ENCODE data around the gene CCL7.

CCL7 gene

GRCh38 chr17:34300652-34301370 lies 30.8 kb downstream of the CCL7 start:
- Histone ChIP-seq H3K36me3 (ENCODE audit: control insufficient read depth in 5 of 5, insufficient read depth in 5 of 5, low read length in 5 of 5) (no peaks in the 10 kb centered on the region), H3K27me3 (ENCODE audit: control insufficient read depth in 5 of 5, insufficient read depth in 4 of 5, low read length in 5 of 5) (peaks cover 0 to 3% (median 0%) of the 10 kb centered on the region in 5 donors), H3K4me1 (ENCODE audit: control insufficient read depth in 5 of 5, insufficient read depth in 5 of 5, low read length in 5 of 5) (peaks cover 4 to 34% (median 16%) of the 10 kb centered on the region in 5 donors), H3K4me3 (ENCODE audit: low read depth in 1 of 5, low read length in 5 of 5) (no peak overlapping the region), H3K9me3 (ENCODE audit: control insufficient read depth in 5 of 5, low read length in 5 of 5) (no peaks in the 10 kb centered on the region), H3K27ac (ENCODE audit: low read depth, low read length) (peak overlapping the region; percentile 15), H3K9ac (ENCODE audit: low read length in 5 of 5) (no peak overlapping the region)

- no peaks in the 10 kb centered on the region for H3K36me3 ChIP-seq (ENCODE audit: control insufficient read depth in 5 of 5, insufficient read depth in 5 of 5, low read length in 5 of 5)
- no peaks in the 10 kb centered on the region for H3K9me3 ChIP-seq (ENCODE audit: control insufficient read depth in 5 of 5, low read length in 5 of 5)
- H3K27me3 ChIP-seq (ENCODE audit: control insufficient read depth in 5 of 5, insufficient read depth in 4 of 5, low read length in 5 of 5): peaks cover 0 to 3% (median 0%) of the 10 kb centered on the region in 5 donors
- H3K27ac ChIP-seq (ENCODE audit: low read depth, low read length): no peak overlapping the region
- no peak overlapping the region for H3K9ac ChIP-seq (ENCODE audit: low read length in 5 of 5)
- H3K4me3 ChIP-seq (ENCODE audit: low read depth in 1 of 5, low read length in 5 of 5): no peak overlapping the region
- H3K4me1 ChIP-seq (ENCODE audit: control insufficient read depth in 5 of 5, insufficient read depth in 5 of 5, low read length in 5 of 5): peaks cover 4 to 45% (median 22%) of the 10 kb centered on the region in 5 donors
These were observed 32.0 kb downstream of the CCL7 start for GRCh38 chr17:34301986-34302385.

- Histone ChIP-seq H3K4me1 (ENCODE audit: control insufficient read depth in 5 of 5, insufficient read depth in 5 of 5, low read length in 5 of 5) (peaks cover 4 to 52% (median 28%) of the 10 kb centered on the region in 5 donors), H3K27me3 (ENCODE audit: control insufficient read depth in 5 of 5, insufficient read depth in 4 of 5, low read length in 5 of 5) (peaks cover 0 to 3% (median 0%) of the 10 kb centered on the region in 5 donors), H3K36me3 (ENCODE audit: control insufficient read depth in 5 of 5, insufficient read depth in 5 of 5, low read length in 5 of 5) (no peaks in the 10 kb centered on the region), H3K9ac (ENCODE audit: low read length in 5 of 5) (no peak overlapping the region), H3K27ac (ENCODE audit: low read depth, low read length) (no peak overlapping the region), H3K9me3 (ENCODE audit: control insufficient read depth in 5 of 5, low read length in 5 of 5) (no peaks in the 10 kb centered on the region), H3K4me3 (ENCODE audit: low read depth in 1 of 5, low read length in 5 of 5) (no peak overlapping the region)
These were observed 32.6 kb downstream of the CCL7 start for GRCh38 chr17:34302636-34303035.

GRCh38 chr17:34303606-34304005 lies 33.6 kb downstream of the CCL7 start:
- H3K9ac ChIP-seq (ENCODE audit: low read length in 5 of 5): no peak overlapping the region
- no peak overlapping the region for H3K27ac ChIP-seq (ENCODE audit: low read depth, low read length)
- no peaks in the 10 kb centered on the region for H3K36me3 ChIP-seq (ENCODE audit: control insufficient read depth in 5 of 5, insufficient read depth in 5 of 5, low read length in 5 of 5)
- H3K9me3 ChIP-seq (ENCODE audit: control insufficient read depth in 5 of 5, low read length in 5 of 5): no peaks in the 10 kb centered on the region
- no peak overlapping the region for H3K4me3 ChIP-seq (ENCODE audit: low read depth in 1 of 5, low read length in 5 of 5)
- H3K27me3 ChIP-seq (ENCODE audit: control insufficient read depth in 5 of 5, insufficient read depth in 4 of 5, low read length in 5 of 5): peaks cover 0 to 1% (median 0%) of the 10 kb centered on the region in 5 donors
- H3K4me1 ChIP-seq (ENCODE audit: control insufficient read depth in 5 of 5, insufficient read depth in 5 of 5, low read length in 5 of 5): peaks cover 4 to 59% (median 36%) of the 10 kb centered on the region in 5 donors

GRCh38 chr17:34305061-34305460 lies 35.0 kb downstream of the CCL7 start:
- Histone ChIP-seq H3K9ac (ENCODE audit: low read length in 5 of 5) (no peak overlapping the region), H3K27me3 (ENCODE audit: control insufficient read depth in 5 of 5, insufficient read depth in 4 of 5, low read length in 5 of 5) (no peaks in the 10 kb centered on the region), H3K4me1 (ENCODE audit: control insufficient read depth in 5 of 5, insufficient read depth in 5 of 5, low read length in 5 of 5) (peaks cover 3 to 54% (median 32%) of the 10 kb centered on the region in 5 donors), H3K27ac (ENCODE audit: low read depth, low read length) (no peak overlapping the region), H3K36me3 (ENCODE audit: control insufficient read depth in 5 of 5, insufficient read depth in 5 of 5, low read length in 5 of 5) (no peaks in the 10 kb centered on the region), H3K4me3 (ENCODE audit: low read depth in 1 of 5, low read length in 5 of 5) (no peak overlapping the region), H3K9me3 (ENCODE audit: control insufficient read depth in 5 of 5, low read length in 5 of 5) (no peaks in the 10 kb centered on the region)

- H3K9me3 ChIP-seq (ENCODE audit: control insufficient read depth in 5 of 5, low read length in 5 of 5): no peaks in the 10 kb centered on the region
- no peaks in the 10 kb centered on the region for H3K36me3 ChIP-seq (ENCODE audit: control insufficient read depth in 5 of 5, insufficient read depth in 5 of 5, low read length in 5 of 5)
- no peak overlapping the region for H3K4me3 ChIP-seq (ENCODE audit: low read depth in 1 of 5, low read length in 5 of 5)
- peaks cover 3 to 49% (median 32%) of the 10 kb centered on the region in 5 donors for H3K4me1 ChIP-seq (ENCODE audit: control insufficient read depth in 5 of 5, insufficient read depth in 5 of 5, low read length in 5 of 5)
- no peak overlapping the region for H3K9ac ChIP-seq (ENCODE audit: low read length in 5 of 5)
- H3K27ac ChIP-seq (ENCODE audit: low read depth, low read length): no peak overlapping the region
- H3K27me3 ChIP-seq (ENCODE audit: control insufficient read depth in 5 of 5, insufficient read depth in 4 of 5, low read length in 5 of 5): no peaks in the 10 kb centered on the region
These were observed 35.6 kb downstream of the CCL7 start for GRCh38 chr17:34305606-34306005.

GRCh38 chr17:34306466-34306865 lies 36.4 kb downstream of the CCL7 start:
- Histone ChIP-seq H3K27me3 (ENCODE audit: control insufficient read depth in 5 of 5, insufficient read depth in 4 of 5, low read length in 5 of 5) (no peaks in the 10 kb centered on the region), H3K27ac (ENCODE audit: low read depth, low read length) (no peak overlapping the region), H3K4me1 (ENCODE audit: control insufficient read depth in 5 of 5, insufficient read depth in 5 of 5, low read length in 5 of 5) (peaks cover 0 to 43% (median 26%) of the 10 kb centered on the region in 5 donors), H3K9me3 (ENCODE audit: control insufficient read depth in 5 of 5, low read length in 5 of 5) (no peaks in the 10 kb centered on the region), H3K36me3 (ENCODE audit: control insufficient read depth in 5 of 5, insufficient read depth in 5 of 5, low read length in 5 of 5) (no peaks in the 10 kb centered on the region), H3K9ac (ENCODE audit: low read length in 5 of 5) (no peak overlapping the region), H3K4me3 (ENCODE audit: low read depth in 1 of 5, low read length in 5 of 5) (no peak overlapping the region)

GRCh38 chr17:34307110-34307509 lies 37.1 kb downstream of the CCL7 start:
- H3K9ac ChIP-seq (ENCODE audit: low read length in 5 of 5): no peak overlapping the region
- H3K27me3 ChIP-seq (ENCODE audit: control insufficient read depth in 5 of 5, insufficient read depth in 4 of 5, low read length in 5 of 5): no peaks in the 10 kb centered on the region
- H3K9me3 ChIP-seq (ENCODE audit: control insufficient read depth in 5 of 5, low read length in 5 of 5): no peaks in the 10 kb centered on the region
- peaks cover 0 to 39% (median 26%) of the 10 kb centered on the region in 5 donors for H3K4me1 ChIP-seq (ENCODE audit: control insufficient read depth in 5 of 5, insufficient read depth in 5 of 5, low read length in 5 of 5)
- H3K4me3 ChIP-seq (ENCODE audit: low read depth in 1 of 5, low read length in 5 of 5): no peak overlapping the region
- H3K36me3 ChIP-seq (ENCODE audit: control insufficient read depth in 5 of 5, insufficient read depth in 5 of 5, low read length in 5 of 5): no peaks in the 10 kb centered on the region
- H3K27ac ChIP-seq (ENCODE audit: low read depth, low read length): no peak overlapping the region

GRCh38 chr17:34308371-34308770 lies 38.4 kb downstream of the CCL7 start:
- Histone ChIP-seq H3K9ac (ENCODE audit: low read length in 5 of 5) (no peak overlapping the region), H3K36me3 (ENCODE audit: control insufficient read depth in 5 of 5, insufficient read depth in 5 of 5, low read length in 5 of 5) (no peaks in the 10 kb centered on the region), H3K4me1 (ENCODE audit: control insufficient read depth in 5 of 5, insufficient read depth in 5 of 5, low read length in 5 of 5) (peaks cover 0 to 46% (median 36%) of the 10 kb centered on the region in 5 donors), H3K27ac (ENCODE audit: low read depth, low read length) (no peak overlapping the region), H3K9me3 (ENCODE audit: control insufficient read depth in 5 of 5, low read length in 5 of 5) (no peaks in the 10 kb centered on the region), H3K4me3 (ENCODE audit: low read depth in 1 of 5, low read length in 5 of 5) (no peak overlapping the region), H3K27me3 (ENCODE audit: control insufficient read depth in 5 of 5, insufficient read depth in 4 of 5, low read length in 5 of 5) (no peaks in the 10 kb centered on the region)

- Histone ChIP-seq H3K27me3 (ENCODE audit: control insufficient read depth in 5 of 5, insufficient read depth in 4 of 5, low read length in 5 of 5) (peaks cover 0 to 2% (median 0%) of the 10 kb centered on the region in 5 donors), H3K4me3 (ENCODE audit: low read depth in 1 of 5, low read length in 5 of 5) (no peak overlapping the region), H3K4me1 (ENCODE audit: control insufficient read depth in 5 of 5, insufficient read depth in 5 of 5, low read length in 5 of 5) (peaks cover 10 to 60% (median 50%) of the 10 kb centered on the region in 5 donors), H3K9ac (ENCODE audit: low read length in 5 of 5) (no peak overlapping the region), H3K27ac (ENCODE audit: low read depth, low read length) (no peak overlapping the region), H3K36me3 (ENCODE audit: control insufficient read depth in 5 of 5, insufficient read depth in 5 of 5, low read length in 5 of 5) (no peaks in the 10 kb centered on the region), H3K9me3 (ENCODE audit: control insufficient read depth in 5 of 5, low read length in 5 of 5) (no peaks in the 10 kb centered on the region)
These were observed 41.3 kb downstream of the CCL7 start for GRCh38 chr17:34311291-34311690.

All from subcutaneous abdominal adipose tissue (tissue), 5 donors.